Placental pericyte (primary cell): ENCODE results near the gene CCSER2. TPM values are rescaled to one million over a fixed set of nuclear protein-coding genes. Genes with fewer than 3 reads are reported as not detected.

Experiments used
- total RNA-seq: library from RNA; depleted of rRNA; stranded (reverse); fragments of >200 nt; gene quantifications from 2 replicates; pipeline ENCODE4 v1.2.3, GENCODE V29; 2012

The CCSER2 gene
- total RNA-seq: 28.4 and 33.5 TPM in 2 replicates

GRCh38 chr10:84328418-84329195, at the start of gene CCSER2:
TSS of gene CCSER2 (plus strand) at chr10:84328589. CDS start at chr10:84371053, 42,464 bp downstream.

Other genes with a start within 250 kb of the CCSER2 start
- 153 and 256 TPM in 2 replicates for gene GHITM, start 189.1 kb upstream of the CCSER2 start, total RNA-seq
- not detected in 2 replicates for gene GPR15LG, start 154.8 kb upstream of the CCSER2 start, total RNA-seq
- gene CDHR1, start 134.1 kb upstream of the CCSER2 start, total RNA-seq: under 0.01 TPM in 1 of 2 replicates, not detected in the other
- gene LRIT2, start 103.0 kb upstream of the CCSER2 start, total RNA-seq: not detected in 2 replicates
- gene LRIT1, start 87.0 kb upstream of the CCSER2 start, total RNA-seq: not detected in 2 replicates
- gene RGR, start 83.5 kb upstream of the CCSER2 start, total RNA-seq: not detected in 2 replicates